GM21423 (cell line): Measurements from ENCODE around the gene DCBLD2.

Experiments
- ATAC-seq: cut with Tn5 transposase; IDR thresholded peaks from one replicate; pipeline ENCODE4 v1.9.1; 2021; ENCODE audit warnings: mild to moderate bottlenecking, moderate library complexity; ENCODE audit not compliant: unreplicated experiment

The DCBLD2 gene

DNA sequence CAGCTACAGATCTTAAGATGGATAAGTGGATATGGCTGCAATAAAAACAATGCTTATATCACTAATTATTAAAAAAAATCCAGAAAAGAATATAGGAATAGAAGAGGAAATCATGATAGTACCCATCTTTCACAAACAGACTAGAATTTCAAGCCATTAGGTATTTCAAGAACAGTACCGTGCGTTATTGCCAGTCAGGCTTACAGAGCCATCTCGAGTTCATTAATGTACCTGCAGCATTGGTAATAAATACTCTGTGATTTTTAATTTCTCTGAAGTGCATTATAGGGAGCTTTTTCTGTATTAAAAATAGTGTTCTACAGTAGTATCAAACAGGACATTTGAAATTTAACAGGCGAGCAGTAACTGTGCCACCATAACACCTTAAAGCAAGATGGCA is 102.7 kb downstream of the DCBLD2 start:
- ATAC-seq = no peak

DNA sequence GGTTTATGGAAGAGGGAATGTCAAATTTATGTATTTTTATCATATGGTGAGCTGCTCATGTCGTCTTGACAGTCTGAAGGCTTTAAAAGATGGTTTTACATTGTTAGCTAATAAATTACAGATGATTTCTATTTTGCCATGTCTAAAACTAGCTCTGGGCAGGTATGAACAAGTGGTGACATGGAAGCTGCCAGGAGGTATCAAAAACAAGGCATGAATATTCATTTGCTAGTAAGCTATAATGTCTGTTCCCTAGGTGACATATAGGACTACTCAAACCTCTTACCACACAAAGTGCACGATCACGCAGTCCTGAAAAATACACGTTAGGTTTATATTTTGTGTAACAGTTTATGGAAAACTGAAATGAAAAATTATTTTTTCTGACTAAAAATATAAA is 103.6 kb downstream of the DCBLD2 start:
- no peak for ATAC-seq

DNA sequence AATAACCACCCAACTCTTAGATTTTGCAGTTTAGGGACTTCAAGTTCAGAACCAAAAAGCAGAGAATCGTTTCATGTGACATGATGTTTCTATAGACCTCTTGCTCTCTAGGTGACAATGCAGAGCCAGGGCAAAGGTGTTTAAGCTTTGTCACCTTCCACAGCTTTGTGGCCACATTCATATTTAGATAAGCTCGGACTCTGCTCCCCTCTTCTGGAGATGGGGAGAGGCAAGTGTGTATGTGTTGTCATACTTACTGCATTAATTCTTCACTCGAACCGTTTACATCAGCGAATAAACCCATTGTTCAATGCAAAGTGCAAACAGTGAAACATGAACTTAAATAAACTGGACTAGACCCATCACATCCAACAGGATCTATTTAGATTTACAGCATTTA is 105.2 kb downstream of the DCBLD2 start:
- no peak for ATAC-seq

DNA sequence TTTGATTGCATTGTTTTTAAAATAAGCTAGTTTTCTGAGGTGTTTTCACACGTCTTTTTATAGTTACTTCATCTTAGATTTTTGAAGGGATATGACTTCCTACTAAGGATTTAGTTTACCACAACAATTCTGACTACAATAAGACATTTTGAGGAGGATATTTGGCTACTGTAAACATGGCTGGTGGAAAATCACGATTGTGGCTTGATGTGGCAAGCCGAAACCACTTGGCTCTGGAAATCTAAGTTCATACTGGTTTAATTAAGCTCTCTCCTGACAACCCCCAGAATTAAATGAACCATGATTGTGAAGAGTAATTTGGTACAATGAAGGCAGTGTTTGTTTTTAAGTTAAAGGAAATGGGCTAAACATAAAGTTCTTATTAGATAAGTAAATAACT is 107.5 kb downstream of the DCBLD2 start:
- ATAC-seq = no peak

DNA sequence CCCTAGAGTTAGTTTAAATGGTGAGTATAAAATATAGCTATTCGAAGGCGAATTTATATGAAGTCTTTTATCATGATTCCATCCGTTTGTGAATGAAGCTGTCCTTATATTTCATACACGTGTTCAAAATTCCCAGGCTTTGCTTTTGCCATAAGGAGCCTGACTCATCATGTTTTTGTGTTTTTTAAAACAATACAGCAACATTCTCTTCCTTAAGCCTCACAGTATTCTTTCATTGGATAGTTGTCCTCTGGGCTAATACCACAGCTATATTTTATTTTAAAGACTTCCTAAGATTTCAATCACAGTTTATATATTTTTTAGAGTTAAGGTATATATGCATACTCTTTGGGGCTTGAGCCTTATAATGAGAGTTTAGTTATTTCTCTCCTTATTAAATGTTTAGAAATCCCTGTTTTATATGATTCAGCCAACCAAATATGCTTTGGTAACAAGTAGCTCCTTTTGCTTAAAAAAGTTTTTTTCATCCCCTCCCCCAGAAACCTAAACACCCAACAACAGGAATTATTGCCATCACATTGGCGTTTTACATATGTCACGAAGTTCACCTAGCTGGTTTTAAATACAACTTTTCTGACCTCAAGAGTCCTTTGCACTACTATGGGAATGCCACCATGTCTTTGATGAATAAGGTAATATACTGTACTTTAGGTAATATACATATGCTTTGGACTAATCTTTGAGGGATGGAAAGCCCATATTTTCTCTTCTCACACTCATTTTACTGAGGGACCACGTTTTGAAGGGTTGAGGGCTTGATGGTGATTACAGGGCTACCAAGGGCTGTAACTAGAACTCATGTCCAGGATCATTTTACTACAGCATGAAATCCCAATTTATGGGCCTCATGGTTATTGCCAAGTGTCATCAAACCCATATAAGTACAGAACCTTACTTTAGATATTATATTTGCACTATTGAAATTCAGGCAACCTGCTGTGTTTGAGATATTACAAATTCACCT is 109.9 kb downstream of the DCBLD2 start:
- no peak for ATAC-seq

DNA sequence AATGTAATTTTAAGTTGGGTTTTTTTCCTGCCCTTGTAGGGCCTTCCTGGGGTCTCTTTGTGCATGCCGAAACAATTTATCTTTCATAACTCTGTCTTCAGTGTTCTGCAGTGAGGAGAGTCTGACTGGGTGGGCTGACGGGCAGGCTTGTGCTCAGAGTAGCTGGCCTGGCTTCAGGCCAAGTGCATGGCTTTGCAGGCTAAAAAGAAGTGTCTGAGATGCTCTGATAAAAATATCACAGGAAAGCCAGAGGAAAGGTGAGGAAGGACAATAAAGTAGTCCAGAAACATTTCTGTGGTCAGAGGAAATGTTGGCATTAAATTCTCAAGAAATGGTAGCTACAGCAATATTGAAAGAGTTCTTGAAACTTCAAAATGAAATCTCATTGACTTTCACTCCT is 112.8 kb downstream of the DCBLD2 start:
- ATAC-seq = no peak

DNA sequence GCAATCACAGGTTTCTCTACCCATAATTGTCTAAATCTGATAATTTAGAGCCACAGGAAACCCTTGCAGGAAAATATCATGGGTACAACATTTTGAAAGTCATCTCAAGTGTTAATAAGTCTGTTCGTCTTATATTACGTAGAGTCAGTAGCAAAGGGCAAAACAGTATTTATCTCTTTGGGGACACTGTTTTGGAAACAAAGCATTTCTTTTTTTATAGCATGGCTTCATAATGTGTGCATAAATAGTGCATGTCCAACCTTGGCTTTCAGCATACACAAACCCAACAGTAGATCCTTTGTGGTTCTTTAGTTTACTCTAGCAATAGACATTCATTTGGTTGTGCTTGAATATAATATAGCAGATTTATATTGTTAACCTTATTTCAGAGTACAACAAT is 114.3 kb downstream of the DCBLD2 start:
- ATAC-seq = no peak

DNA sequence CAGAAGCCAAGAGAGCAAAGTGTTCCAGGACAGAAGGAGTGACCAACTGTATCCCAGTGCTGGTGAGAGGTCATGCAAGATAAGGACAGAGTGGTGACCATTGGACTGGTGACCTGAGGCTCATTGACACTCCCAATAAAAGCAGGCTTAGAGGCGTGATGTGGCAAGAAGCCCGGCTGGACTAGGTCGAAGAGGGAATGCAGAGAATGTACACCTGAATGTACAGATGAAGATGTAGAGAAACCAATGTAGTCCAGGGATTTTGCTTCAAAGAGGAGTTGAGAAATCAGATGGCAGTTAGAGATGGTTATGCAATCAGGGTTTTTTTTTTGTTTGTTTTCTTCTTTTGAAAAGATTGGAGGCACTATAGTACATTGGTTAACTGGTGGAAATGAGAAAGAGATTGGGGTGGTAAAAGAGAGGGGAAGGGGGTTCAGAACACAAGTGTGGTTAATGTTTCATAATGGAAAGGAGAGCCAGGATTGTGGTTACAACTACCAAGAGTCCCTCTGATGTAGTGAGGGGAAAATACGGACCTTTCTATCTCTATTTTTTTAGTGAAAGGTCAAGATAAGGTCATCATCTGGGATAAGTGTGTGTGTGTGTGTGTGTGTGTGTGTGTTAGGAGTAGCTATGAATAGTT is 115.0 kb downstream of the DCBLD2 start:
- ATAC-seq = no peak

DNA sequence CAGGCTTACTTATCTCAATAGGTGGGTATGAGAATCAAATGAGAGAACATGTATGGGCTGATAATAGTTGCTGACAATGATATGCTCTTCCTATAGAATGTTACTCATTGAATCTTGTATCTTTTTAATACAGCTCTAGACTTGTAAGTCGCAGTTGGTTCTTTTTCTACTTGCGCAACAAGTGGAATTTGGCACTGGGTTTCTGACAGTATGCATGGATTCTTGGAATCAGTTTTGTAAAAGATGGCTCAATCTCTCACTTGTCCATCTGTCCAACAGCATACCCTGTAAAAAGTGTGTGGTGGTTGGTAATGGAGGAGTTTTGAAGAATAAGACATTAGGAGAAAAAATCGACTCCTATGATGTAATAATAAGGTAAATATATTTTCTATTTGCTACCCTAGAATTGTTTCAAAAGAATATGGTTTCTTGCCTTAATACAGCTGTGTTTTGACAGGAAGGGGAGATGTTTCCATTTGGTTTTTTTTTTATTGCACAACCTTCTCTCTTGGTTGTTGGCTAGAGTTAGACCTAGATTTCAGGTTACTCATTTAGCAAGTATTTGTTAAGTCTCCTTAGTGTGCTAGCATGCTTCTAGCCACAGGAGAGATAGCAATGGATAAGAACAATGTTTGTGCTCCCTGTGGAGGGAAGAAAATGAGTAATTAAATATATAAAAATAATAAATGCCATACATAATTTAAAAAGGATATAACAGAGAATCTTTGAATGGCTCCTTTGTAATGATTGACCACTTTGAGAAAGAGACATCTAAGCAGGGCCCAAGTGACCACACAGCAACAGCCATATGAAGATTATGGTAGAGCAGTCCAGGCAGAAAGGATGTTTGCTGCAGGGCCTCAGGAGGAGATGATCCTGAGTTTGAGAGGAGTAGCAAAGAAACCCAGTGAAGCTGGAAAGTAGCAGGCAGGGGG is 116.6 kb downstream of the DCBLD2 start:
- ATAC-seq = no peak

DNA sequence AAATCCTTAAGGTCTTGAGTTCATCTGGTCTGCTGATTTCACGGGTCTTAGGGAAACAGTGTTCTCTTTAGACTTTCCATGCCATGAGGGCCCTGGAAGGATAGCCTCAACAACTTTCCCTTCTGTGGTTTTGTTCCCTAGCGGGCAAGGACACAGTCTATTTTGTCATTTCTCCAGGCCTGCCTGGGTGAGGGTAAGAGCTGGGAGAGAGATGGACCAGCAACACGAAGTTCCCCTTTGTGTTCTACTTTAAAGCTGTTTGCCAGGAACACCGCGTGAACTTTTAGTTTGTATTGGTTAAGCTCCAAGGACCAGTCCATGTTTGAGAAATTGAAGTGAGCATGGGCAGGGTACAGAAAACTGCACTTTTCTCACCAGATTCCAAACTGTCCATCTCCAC is 117.5 kb downstream of the DCBLD2 start:
- ATAC-seq = no peak

DNA sequence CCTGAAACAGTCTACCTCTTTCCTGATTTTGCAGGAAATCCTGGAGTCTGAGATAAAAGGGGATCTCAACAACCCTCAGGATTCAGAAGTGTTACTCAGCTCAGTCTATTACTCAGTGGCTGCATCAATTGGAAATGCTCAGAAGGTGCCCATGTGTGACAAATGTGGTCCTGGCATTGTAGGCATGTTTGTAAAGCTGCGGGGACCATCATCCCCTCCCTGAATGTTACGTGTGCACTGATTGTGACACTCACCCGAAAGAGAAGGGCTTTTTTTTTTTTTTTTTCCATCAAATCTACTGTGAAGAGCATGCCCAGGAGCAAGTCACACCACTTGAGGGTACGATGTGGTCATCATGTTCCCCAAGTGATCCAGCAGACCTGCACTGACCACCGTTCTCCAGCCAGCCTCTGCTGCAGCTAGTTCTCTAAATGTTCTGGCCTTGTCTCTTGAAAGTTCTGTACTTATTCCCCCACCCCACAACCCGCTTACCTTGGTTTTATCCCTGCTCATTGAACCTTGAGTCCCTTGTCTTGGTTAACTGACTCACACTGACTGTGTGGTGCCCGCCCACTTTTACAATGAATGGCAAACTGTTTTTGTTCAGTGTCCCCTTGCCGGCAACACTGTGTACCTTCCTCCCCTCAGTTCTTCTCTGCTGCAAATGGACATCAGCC is 118.5 kb downstream of the DCBLD2 start:
- no peak for ATAC-seq

DNA sequence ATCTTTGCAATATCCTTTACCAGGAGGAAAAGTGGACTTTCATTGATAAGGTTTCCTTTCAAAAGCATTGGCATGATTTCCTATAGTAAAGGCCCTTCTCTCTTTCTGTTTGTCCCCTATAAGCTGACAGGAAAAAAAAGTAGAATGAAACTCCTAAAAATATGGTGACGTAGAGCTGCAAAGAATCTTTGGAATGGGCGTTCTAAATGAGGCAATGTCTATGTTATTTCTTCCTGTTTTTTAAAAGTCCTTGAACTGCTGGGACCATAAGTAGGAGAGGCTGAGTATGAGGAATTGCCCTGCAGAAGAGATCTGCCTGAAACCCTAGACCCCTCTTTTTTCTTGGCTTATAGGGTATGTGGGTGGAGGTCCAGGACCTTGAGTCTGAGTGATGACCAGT is 121.2 kb downstream of the DCBLD2 start:
- no peak for ATAC-seq

DNA sequence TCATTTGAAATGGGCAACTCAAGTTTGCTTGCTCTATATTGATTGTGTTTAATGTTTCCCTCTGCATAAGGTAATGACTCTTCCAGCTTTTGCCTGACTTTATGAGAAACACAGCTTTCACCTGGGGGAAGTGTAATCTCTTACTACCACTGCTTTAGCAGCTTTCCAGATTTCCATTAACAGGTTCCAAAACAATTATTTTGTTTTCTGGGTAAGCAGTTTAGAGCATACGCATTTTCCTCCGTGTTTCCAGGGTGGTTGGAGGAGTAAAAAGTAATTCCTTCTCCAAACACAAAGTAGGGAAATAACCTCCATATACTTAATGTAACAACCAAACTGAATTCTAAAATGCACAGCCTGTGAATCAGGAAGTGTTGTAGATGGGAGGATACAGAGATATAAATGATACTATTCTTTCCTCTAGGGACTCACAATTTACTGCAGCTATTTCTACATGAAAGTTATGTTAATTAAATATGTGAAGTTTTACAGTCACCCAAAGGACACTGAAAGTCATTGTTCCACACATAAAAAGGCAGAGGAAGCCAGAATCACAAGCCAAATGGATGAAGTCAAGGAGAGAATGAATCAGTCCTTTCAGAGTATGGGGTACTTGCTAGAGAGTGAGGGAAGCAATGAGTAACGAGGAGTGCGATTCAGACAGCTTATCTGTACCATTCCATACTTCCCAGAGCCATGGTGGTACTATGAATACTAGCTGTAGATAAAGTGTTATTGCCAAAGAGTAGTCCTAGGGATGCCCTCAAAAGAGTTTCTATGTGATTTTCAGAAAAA is 121.8 kb downstream of the DCBLD2 start:
- no peak for ATAC-seq

DNA sequence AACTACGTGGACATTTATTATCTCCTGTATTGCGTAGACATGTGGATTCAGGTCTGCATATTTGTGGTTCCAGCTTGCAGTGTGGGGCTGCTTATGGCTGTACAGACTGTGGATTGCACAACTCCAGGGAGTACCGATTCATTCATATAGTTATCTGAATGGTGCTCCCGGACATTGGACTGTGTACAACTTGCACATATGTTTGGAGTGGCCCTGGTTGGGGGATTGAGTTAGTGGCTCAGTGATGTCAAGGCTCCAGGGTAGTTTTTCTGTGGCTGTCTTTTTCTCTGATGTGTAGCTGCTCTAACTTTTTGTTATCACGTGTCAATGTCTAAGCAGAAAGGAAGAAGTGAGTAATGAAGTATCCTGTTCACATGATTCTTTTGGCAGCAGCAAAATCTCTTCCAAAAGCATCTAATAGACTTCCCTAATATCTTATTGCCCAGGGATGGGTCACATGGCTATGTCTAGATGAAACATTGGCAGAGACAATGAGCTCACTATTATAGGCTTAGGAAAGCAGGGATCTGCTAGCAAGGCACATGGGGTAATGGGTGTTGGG is 122.6 kb downstream of the DCBLD2 start:
- ATAC-seq = no peak

DNA sequence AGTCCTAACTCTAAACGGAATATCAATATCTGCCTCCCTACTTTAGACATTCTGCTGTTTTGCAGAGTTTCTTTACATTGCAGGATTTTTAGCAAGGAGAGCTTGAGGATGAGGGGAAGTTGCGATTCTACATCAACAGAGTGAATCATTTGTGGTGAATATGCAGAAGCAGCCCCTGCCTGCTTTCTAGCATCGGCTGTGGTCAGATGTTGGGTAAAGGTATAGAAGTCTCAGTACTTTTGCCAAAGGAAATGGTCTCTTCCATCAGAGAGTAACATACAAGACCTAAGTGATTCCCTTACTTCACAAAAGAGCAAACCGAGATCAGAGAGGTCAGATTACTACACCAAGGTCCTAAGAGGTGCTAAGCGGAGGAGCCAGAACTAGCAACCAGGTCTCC is 123.1 kb downstream of the DCBLD2 start:
- no peak for ATAC-seq

DNA sequence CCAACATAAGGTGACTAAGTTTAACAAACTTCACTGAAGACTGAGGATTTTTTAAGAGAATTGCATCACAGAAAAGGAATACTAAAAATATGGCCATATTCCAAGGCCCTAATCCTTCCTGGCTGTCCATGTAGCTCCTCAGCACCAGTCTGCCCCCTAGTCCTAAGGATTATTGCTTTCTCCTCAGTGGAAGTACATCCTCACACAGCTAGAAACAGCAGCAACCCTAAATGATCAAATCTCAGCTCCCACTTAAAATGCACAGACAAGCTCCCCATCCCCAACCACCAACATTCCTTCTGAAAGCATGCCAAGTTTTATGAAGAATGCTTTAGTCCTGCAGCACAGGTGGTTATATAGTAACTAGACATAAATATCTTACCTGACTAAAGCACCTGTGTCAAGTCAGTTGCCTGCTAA is 123.7 kb downstream of the DCBLD2 start:
- no peak for ATAC-seq

DNA sequence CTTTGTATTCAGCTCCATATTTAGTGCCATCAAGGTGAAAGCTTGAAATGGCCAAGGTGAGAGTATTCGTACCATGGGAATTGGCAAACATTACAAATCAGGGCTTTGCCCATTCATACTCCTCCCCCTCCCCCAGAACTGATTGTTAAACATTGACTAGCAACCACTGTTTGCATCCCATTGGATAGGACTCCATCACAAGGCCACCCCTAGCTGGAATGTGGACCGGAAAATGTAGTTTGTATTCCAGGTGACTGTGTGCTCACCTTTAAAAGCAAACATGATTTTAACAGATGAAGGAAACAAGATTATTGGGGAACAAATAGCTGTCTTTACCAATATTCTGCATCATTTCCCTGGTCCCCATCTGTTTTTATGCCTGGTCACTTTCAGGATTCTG is 124.2 kb downstream of the DCBLD2 start:
- ATAC-seq = no peak

DNA sequence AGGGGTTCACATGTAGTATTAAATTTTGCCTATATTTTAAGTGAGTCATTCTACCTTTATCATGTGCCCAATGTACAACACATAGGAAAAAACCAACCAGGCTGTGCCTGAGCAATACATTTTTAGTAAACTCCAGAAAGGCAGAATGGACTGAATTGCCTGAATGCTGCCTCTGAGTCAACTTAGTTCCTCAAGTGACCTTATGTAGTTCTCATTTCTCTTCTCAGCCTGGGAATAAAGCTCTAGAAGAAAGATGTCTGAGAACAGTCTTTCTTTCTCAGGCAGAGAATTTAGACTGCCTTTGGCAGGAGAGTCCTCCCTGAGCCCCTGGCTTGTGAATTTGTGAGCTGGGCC is 125.4 kb downstream of the DCBLD2 start:
- ATAC-seq = no peak

DNA sequence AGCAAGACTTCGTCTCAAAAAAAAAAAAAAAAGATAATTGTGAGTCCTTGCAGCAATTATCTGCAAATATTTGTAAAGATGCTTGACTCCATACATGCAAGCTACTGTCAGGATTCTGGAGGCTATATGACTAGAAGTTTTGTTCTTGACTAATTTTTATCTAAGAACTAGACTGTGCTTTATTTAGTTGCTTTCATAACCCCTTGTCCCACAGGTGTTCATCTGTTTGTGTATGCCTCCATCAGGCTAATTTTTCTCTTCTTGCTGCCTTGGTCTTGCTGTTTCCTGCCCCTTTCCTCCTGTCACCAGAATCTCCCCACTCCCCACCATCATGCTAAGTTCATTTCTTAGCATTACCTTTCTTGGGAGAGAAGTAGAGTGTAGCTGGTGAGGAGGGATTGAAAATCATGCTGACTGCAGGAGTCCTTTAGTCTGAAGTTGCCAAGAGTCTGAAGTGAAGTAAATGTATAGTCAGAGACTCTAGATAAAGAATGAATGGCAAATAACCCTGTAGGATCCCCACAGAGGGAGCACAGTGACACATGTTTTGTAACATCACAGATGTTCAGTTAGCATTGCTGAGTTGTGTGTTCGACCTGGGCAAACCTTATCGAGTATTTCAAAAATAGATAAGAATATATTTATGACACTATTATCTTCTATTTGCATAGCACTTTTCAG is 125.9 kb downstream of the DCBLD2 start:
- ATAC-seq = no peak
